ENCODE measurements around the gene MAP10.

DNA sequence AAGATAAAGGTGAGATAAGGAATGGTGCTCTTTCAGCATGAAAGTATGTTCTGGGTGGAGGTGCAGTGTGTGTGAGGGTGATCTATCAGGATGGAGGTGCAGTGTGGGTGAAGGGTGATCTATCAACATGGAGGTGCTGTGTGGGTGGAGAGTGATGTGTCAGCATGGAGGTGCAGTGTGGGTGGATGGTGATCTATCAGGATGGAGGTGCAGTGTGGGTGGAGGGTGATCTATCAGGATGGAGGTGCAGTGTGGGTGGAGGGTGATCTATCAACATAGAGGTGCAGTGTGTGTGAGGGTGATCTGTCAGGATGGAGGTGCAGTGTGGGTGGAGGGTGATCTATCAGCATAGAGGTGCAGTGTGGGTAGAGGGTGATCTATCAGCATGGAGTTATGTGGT is 12.3 kb upstream of the MAP10 start:
- TF ChIP-seq EP300 (IDR thresholded peaks at IDR 0.05) (no peak), POLR2A (IDR thresholded peaks at IDR 0.05; ENCODE audit: low read depth) (no peak)
- TF ChIP-seq, protein P1, sequence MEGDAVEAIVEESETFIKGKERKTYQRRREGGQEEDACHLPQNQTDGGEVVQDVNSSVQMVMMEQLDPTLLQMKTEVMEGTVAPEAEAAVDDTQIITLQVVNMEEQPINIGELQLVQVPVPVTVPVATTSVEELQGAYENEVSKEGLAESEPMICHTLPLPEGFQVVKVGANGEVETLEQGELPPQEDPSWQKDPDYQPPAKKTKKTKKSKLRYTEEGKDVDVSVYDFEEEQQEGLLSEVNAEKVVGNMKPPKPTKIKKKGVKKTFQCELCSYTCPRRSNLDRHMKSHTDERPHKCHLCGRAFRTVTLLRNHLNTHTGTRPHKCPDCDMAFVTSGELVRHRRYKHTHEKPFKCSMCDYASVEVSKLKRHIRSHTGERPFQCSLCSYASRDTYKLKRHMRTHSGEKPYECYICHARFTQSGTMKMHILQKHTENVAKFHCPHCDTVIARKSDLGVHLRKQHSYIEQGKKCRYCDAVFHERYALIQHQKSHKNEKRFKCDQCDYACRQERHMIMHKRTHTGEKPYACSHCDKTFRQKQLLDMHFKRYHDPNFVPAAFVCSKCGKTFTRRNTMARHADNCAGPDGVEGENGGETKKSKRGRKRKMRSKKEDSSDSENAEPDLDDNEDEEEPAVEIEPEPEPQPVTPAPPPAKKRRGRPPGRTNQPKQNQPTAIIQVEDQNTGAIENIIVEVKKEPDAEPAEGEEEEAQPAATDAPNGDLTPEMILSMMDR (IDR thresholded peaks at IDR 0.05), result no peak

Data from esophagus muscularis mucosa (tissue), 4 donors.